Measurements from ENCODE around the gene VIPR1.

The VIPR1 gene

GRCh38 chr3:42500091-42500490 lies 2.4 kb upstream of the VIPR1 start:
- no peak overlapping the region for H3K4me2 ChIP-seq (ENCODE audit: low read depth, low read length, poor library complexity, severe bottlenecking)
- no peaks in the 10 kb centered on the region for H4K20me1 ChIP-seq (ENCODE audit: low read depth, low read length)
- H3K27me3 ChIP-seq (ENCODE audit: low read length): no peaks in the 10 kb centered on the region
- no peak overlapping the region for H2AFZ ChIP-seq (ENCODE audit: low read depth, low read length, severe bottlenecking)
- no peaks in the 10 kb centered on the region for H3K36me3 ChIP-seq (ENCODE audit: low read length)
- no peak overlapping the region for H3K27ac ChIP-seq (ENCODE audit: low read depth, low read length)
- no peak overlapping the region for H3K9ac ChIP-seq (ENCODE audit: low read length)
- H3K9me2 ChIP-seq (replicated peaks; ENCODE audit: insufficient read depth, low read length): no peaks in the 10 kb centered on the region
- no peak for TF ChIP-seq CTCF (IDR thresholded peaks at IDR 0.05; ENCODE audit: insufficient read depth, low read length, poor library complexity, severe bottlenecking)
- no peak for TF ChIP-seq EZH2phosphoT487 (conservative IDR thresholded peaks at IDR 0.05; ENCODE audit: low read length)
- H3K79me2 ChIP-seq (ENCODE audit: insufficient read depth, low read length): no peaks in the 10 kb centered on the region
- no peaks in the 10 kb centered on the region for H3K9me3 ChIP-seq (ENCODE audit: insufficient read depth, low read length)
- no peaks in the 10 kb centered on the region for H3F3A ChIP-seq (ENCODE audit: insufficient read depth)
- H3K4me3 ChIP-seq (ENCODE audit: insufficient read depth, low read length, poor library complexity, severe bottlenecking): no peak overlapping the region

GRCh38 chr3:42500909-42501308 lies 1.5 kb upstream of the VIPR1 start:
- no peak overlapping the region for H3K9ac ChIP-seq (ENCODE audit: low read length)
- H3K27me3 ChIP-seq (ENCODE audit: low read length): no peaks in the 10 kb centered on the region

GRCh38 chr3:42501321-42501680 lies 1.1 kb upstream of the VIPR1 start:
- Histone ChIP-seq H2AFZ (ENCODE audit: low read depth, low read length, severe bottlenecking) (no peak overlapping the region), H3K9me3 (ENCODE audit: insufficient read depth, low read length) (no peaks in the 10 kb centered on the region), H3K79me2 (ENCODE audit: insufficient read depth, low read length) (no peaks in the 10 kb centered on the region), H3K4me2 (ENCODE audit: low read depth, low read length, poor library complexity, severe bottlenecking) (peak overlapping the region; percentile 54), H3K4me3 (ENCODE audit: insufficient read depth, low read length, poor library complexity, severe bottlenecking) (no peak overlapping the region), H4K20me1 (ENCODE audit: low read depth, low read length) (no peaks in the 10 kb centered on the region), H3K27ac (ENCODE audit: low read depth, low read length) (no peak overlapping the region), H3K27me3 (ENCODE audit: low read length) (no peaks in the 10 kb centered on the region), H3K36me3 (ENCODE audit: low read length) (no peaks in the 10 kb centered on the region), H3F3A (ENCODE audit: insufficient read depth) (no peaks in the 10 kb centered on the region), H3K9ac (ENCODE audit: low read length) (no peak overlapping the region), H3K9me2 (replicated peaks; ENCODE audit: insufficient read depth, low read length) (no peaks in the 10 kb centered on the region)
- TF ChIP-seq EZH2phosphoT487 (conservative IDR thresholded peaks at IDR 0.05; ENCODE audit: low read length) (no peak), CTCF (IDR thresholded peaks at IDR 0.05; ENCODE audit: insufficient read depth, low read length, poor library complexity, severe bottlenecking) (no peak)

More at GRCh38 chr3:42500909-42501308, 1.5 kb upstream of the VIPR1 start:
- Histone ChIP-seq H3K36me3 (ENCODE audit: low read length) (no peaks in the 10 kb centered on the region), H4K20me1 (ENCODE audit: low read depth, low read length) (no peaks in the 10 kb centered on the region), H3K4me2 (ENCODE audit: low read depth, low read length, poor library complexity, severe bottlenecking) (no peak overlapping the region), H3K27ac (ENCODE audit: low read depth, low read length) (no peak overlapping the region), H3F3A (ENCODE audit: insufficient read depth) (no peaks in the 10 kb centered on the region), H3K9me2 (replicated peaks; ENCODE audit: insufficient read depth, low read length) (no peaks in the 10 kb centered on the region), H3K79me2 (ENCODE audit: insufficient read depth, low read length) (no peaks in the 10 kb centered on the region), H3K9me3 (ENCODE audit: insufficient read depth, low read length) (no peaks in the 10 kb centered on the region), H3K4me3 (ENCODE audit: insufficient read depth, low read length, poor library complexity, severe bottlenecking) (no peak overlapping the region), H2AFZ (ENCODE audit: low read depth, low read length, severe bottlenecking) (no peak overlapping the region)
- TF ChIP-seq EZH2phosphoT487 (conservative IDR thresholded peaks at IDR 0.05; ENCODE audit: low read length) (no peak), CTCF (IDR thresholded peaks at IDR 0.05; ENCODE audit: insufficient read depth, low read length, poor library complexity, severe bottlenecking) (no peak)

Data from SU-DHL-6 (cell line).